Liver (tissue), 9 donors: ENCODE data around the gene ABHD13. TPM values are rescaled to one million over a fixed set of nuclear protein-coding genes. Genes with fewer than 3 reads are reported as not detected.

ENCODE experiments used
- DNase-seq: peaks from one replicate; pipeline ENCODE4 v3.0.0-alpha.2; 2017; ENCODE audit warnings: low spot score
- H3K27ac ChIP-seq, 2 donors: one replicate each; pipeline ENCODE4 v1.7.0; 2013; ENCODE audit warnings: inconsistent platforms in 2 of 2, low read length in 2 of 2, control low read depth in 1 of 2, low read depth in 1 of 2, mild to moderate bottlenecking in 1 of 2
- H3K27me3 ChIP-seq, 4 donors: one replicate each; pipeline versions ENCODE4 v1.6.1 to v1.7.0; 2013; ENCODE audit warnings: low read length in 3 of 4, inconsistent platforms in 1 of 4, mild to moderate bottlenecking in 1 of 4, moderate library complexity in 1 of 4; ENCODE audit not compliant: control insufficient read depth in 4 of 4, insufficient read depth in 4 of 4
- H3K36me3 ChIP-seq, 4 donors: one replicate each; pipeline versions ENCODE4 v1.6.1 to v1.7.0; 2013; ENCODE audit warnings: low read length in 3 of 4, mild to moderate bottlenecking in 3 of 4, low read depth in 1 of 4, moderate library complexity in 1 of 4; ENCODE audit not compliant: control insufficient read depth in 4 of 4, insufficient read depth in 3 of 4
- H3K4me1 ChIP-seq, 4 donors: one replicate each; pipeline versions ENCODE4 v1.6.1 to v1.7.0; 2013; ENCODE audit warnings: low read length in 3 of 4, mild to moderate bottlenecking in 3 of 4, moderate library complexity in 1 of 4; ENCODE audit not compliant: control insufficient read depth in 4 of 4, insufficient read depth in 4 of 4
- H3K4me3 ChIP-seq, 3 donors: one replicate each; pipeline versions ENCODE4 v1.6.1 to v1.7.0; 2013; ENCODE audit warnings: low read length in 3 of 3, control low read depth in 1 of 3, low read depth in 1 of 3, mild to moderate bottlenecking in 1 of 3
- H3K9ac ChIP-seq, 2 donors: one replicate each; pipeline ENCODE4 v1.7.0; 2013; ENCODE audit warnings: low read length in 2 of 2, mild to moderate bottlenecking in 2 of 2, moderate library complexity in 2 of 2, control low read depth in 1 of 2, low read depth in 1 of 2
- H3K9me3 ChIP-seq, 4 donors: one replicate each; pipeline versions ENCODE4 v1.6.1 to v1.7.0; 2013; ENCODE audit warnings: low read length in 3 of 4; ENCODE audit not compliant: control insufficient read depth in 4 of 4
- EGR1 ChIP-seq, 2 donors: IDR thresholded peaks; 2 replicates each; pipeline ENCODE4 v1.6.1; 2016 to 2018; ENCODE audit warnings: antibody characterized with exemption in 2 of 2, low read depth in 2 of 2
- FOXA1 ChIP-seq: IDR thresholded peaks from 2 replicates; pipeline ENCODE4 v1.6.1; 2016; ENCODE audit warnings: antibody characterized with exemption
- FOXA2 ChIP-seq: IDR thresholded peaks from 2 replicates; pipeline ENCODE4 v1.6.1; 2016; ENCODE audit warnings: antibody characterized with exemption
- GABPA ChIP-seq, 2 donors: IDR thresholded peaks in 1 of 2; conservative IDR thresholded peaks in 1 of 2; 2 replicates each; pipeline ENCODE4 v1.6.1; 2016; ENCODE audit warnings: antibody characterized with exemption in 2 of 2, mild to moderate bottlenecking in 1 of 2, moderate library complexity in 1 of 2
- HNF4A ChIP-seq, 2 donors: conservative IDR thresholded peaks; 2 replicates each; pipeline ENCODE4 v1.6.1; 2016; ENCODE audit warnings: antibody characterized with exemption in 2 of 2, mild to moderate bottlenecking in 2 of 2
- HNF4G ChIP-seq: IDR thresholded peaks from 2 replicates; pipeline ENCODE4 v1.6.1; 2016; ENCODE audit warnings: antibody characterized with exemption
- JUND ChIP-seq, 2 donors: IDR thresholded peaks; 2 replicates each; pipeline ENCODE4 v1.6.1; 2016; ENCODE audit warnings: antibody characterized with exemption in 2 of 2
- NR2F2 ChIP-seq: IDR thresholded peaks from 2 replicates; pipeline ENCODE4 v1.6.1; 2016; ENCODE audit warnings: antibody characterized with exemption
- RAD21 ChIP-seq, 2 donors: IDR thresholded peaks; 2 replicates each; pipeline ENCODE4 v1.6.1; 2016; ENCODE audit warnings: antibody characterized with exemption in 2 of 2, mild to moderate bottlenecking in 2 of 2
- RXRA ChIP-seq, 2 donors: IDR thresholded peaks; 2 replicates each; pipeline ENCODE4 v1.6.1; 2017 to 2018; ENCODE audit warnings: antibody characterized with exemption in 2 of 2, mild to moderate bottlenecking in 1 of 2
- SP1 ChIP-seq: IDR thresholded peaks from 2 replicates; pipeline ENCODE4 v1.6.1; 2018; ENCODE audit warnings: antibody characterized with exemption, mild to moderate bottlenecking
- TAF1 ChIP-seq: conservative IDR thresholded peaks from 2 replicates; pipeline ENCODE4 v1.6.1; 2016; ENCODE audit warnings: antibody characterized with exemption, mild to moderate bottlenecking
- YY1 ChIP-seq: IDR thresholded peaks from 2 replicates; pipeline ENCODE4 v1.6.1; 2016; ENCODE audit warnings: antibody characterized with exemption, mild to moderate bottlenecking
- WGBS: extraction: QIAGEN DNeasy Blood & Tissue Kit; methylation state at CpG from one replicate; pipeline ENCODE4 v1.1.7; 2013; 5-methylcytosine and 5-hydroxymethylcytosine counted together
- polyA plus RNA-seq, 2 donors: library from polyadenylated mRNA; stranded (reverse) in 1 of 2; unstranded in 1 of 2; fragments of 200-250 nt in 1 of 2; fragments of >200 nt in 1 of 2; fragmentation: Nextera tagmentation in 1 of 2; extraction: Ambion mirVana in 1 of 2; gene quantifications; one replicate each; pipeline versions ENCODE4 v1.2.1 to v1.2.3, GENCODE V29; 2013 to 2015
- total RNA-seq, 2 donors: library from RNA; depleted of rRNA; stranded (reverse); fragments of >200 nt; gene quantifications; one replicate each; pipeline ENCODE4 v1.2.3, GENCODE V29; 2014
- TF ChIP-seq, protein P1 (sequence below): IDR thresholded peaks from 2 replicates; pipeline ENCODE4 v1.6.1; 2016; ENCODE audit warnings: antibody characterized with exemption, mild to moderate bottlenecking
- TF ChIP-seq, protein P2 (sequence below): IDR thresholded peaks from 2 replicates; pipeline ENCODE4 v1.6.1; 2016; ENCODE audit warnings: antibody characterized with exemption
- TF ChIP-seq, protein P3 (sequence below): IDR thresholded peaks from 2 replicates; pipeline ENCODE4 v1.6.1; 2016; ENCODE audit warnings: antibody characterized with exemption
- TF ChIP-seq, protein P4 (sequence below): IDR thresholded peaks from 2 replicates; pipeline ENCODE4 v1.6.1; 2016; ENCODE audit warnings: antibody characterized with exemption
- TF ChIP-seq, protein P5 (sequence below): fragments of 150-350 bp; IDR thresholded peaks from 2 replicates; pipeline ENCODE4 v1.5.1; 2017; ENCODE audit warnings: improper control_type of control experiment, low read depth, low read length; ENCODE audit not compliant: missing input control
- donor health status: healthy.
- donor health status: healthy.
- donor health status: healthy.
- donor health status: healthy.
- donor health status: healthy.

The ABHD13 gene
- total and polyA plus RNA-seq, 4 donors = 3.6 to 10.3 (median 6.8) TPM

DNA sequence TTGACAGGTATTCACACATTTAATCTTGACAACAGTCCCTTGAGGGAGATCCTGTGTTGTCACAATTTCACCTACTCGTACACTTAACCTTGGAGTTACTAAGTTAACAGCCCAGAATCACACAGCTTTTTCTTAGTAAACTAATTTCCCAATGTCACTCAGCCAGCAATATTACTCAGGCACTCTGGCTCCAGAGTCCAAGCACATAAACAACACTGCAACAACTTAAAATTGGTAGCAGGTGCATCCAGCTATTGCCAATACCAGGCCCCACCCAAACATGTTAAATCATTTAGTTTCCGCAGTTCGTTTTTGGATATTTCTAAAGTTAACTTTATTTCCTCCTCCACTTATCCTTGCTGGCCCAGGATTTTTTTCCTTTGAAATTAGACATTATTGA, 35.5 kb upstream of the ABHD13 start:
- H3K27ac ChIP-seq = no peak overlapping the region
- 74% methylated on average over 3 of the region's 3 CpGs for WGBS
- H3K9me3 ChIP-seq = no peaks in the 10 kb centered on the region
- no peak overlapping the region for H3K9ac ChIP-seq
- no peaks in the 10 kb centered on the region for H3K36me3 ChIP-seq
- H3K4me3 ChIP-seq = no peak overlapping the region
- no peaks in the 10 kb centered on the region for H3K4me1 ChIP-seq
- TF ChIP-seq FOXA1 (no peak), NR2F2 (no peak), EGR1 (IDR thresholded peaks at IDR 0.05; ENCODE audit: low read depth in 2 of 2) (no peak), FOXA2 (no peak), GABPA (IDR thresholded peaks at IDR 0.05 in 1 of 2, conservative IDR thresholded peaks at IDR 0.05 in 1 of 2) (no peak), JUND (IDR thresholded peaks at IDR 0.05) (no peak), HNF4G (no peak), TAF1 (no peak), RAD21 (IDR thresholded peaks at IDR 0.05) (no peak), YY1 (no peak)
- TF ChIP-seq, protein P1, sequence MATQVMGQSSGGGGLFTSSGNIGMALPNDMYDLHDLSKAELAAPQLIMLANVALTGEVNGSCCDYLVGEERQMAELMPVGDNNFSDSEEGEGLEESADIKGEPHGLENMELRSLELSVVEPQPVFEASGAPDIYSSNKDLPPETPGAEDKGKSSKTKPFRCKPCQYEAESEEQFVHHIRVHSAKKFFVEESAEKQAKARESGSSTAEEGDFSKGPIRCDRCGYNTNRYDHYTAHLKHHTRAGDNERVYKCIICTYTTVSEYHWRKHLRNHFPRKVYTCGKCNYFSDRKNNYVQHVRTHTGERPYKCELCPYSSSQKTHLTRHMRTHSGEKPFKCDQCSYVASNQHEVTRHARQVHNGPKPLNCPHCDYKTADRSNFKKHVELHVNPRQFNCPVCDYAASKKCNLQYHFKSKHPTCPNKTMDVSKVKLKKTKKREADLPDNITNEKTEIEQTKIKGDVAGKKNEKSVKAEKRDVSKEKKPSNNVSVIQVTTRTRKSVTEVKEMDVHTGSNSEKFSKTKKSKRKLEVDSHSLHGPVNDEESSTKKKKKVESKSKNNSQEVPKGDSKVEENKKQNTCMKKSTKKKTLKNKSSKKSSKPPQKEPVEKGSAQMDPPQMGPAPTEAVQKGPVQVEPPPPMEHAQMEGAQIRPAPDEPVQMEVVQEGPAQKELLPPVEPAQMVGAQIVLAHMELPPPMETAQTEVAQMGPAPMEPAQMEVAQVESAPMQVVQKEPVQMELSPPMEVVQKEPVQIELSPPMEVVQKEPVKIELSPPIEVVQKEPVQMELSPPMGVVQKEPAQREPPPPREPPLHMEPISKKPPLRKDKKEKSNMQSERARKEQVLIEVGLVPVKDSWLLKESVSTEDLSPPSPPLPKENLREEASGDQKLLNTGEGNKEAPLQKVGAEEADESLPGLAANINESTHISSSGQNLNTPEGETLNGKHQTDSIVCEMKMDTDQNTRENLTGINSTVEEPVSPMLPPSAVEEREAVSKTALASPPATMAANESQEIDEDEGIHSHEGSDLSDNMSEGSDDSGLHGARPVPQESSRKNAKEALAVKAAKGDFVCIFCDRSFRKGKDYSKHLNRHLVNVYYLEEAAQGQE = no peak
- TF ChIP-seq, protein P2, sequence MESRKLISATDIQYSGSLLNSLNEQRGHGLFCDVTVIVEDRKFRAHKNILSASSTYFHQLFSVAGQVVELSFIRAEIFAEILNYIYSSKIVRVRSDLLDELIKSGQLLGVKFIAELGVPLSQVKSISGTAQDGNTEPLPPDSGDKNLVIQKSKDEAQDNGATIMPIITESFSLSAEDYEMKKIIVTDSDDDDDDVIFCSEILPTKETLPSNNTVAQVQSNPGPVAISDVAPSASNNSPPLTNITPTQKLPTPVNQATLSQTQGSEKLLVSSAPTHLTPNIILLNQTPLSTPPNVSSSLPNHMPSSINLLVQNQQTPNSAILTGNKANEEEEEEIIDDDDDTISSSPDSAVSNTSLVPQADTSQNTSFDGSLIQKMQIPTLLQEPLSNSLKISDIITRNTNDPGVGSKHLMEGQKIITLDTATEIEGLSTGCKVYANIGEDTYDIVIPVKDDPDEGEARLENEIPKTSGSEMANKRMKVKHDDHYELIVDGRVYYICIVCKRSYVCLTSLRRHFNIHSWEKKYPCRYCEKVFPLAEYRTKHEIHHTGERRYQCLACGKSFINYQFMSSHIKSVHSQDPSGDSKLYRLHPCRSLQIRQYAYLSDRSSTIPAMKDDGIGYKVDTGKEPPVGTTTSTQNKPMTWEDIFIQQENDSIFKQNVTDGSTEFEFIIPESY = no peak
- TF ChIP-seq, protein P3, sequence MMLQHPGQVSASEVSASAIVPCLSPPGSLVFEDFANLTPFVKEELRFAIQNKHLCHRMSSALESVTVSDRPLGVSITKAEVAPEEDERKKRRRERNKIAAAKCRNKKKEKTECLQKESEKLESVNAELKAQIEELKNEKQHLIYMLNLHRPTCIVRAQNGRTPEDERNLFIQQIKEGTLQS = no peak
- no peaks in the 10 kb centered on the region for H3K27me3 ChIP-seq
- no peak for DNase-seq

DNA sequence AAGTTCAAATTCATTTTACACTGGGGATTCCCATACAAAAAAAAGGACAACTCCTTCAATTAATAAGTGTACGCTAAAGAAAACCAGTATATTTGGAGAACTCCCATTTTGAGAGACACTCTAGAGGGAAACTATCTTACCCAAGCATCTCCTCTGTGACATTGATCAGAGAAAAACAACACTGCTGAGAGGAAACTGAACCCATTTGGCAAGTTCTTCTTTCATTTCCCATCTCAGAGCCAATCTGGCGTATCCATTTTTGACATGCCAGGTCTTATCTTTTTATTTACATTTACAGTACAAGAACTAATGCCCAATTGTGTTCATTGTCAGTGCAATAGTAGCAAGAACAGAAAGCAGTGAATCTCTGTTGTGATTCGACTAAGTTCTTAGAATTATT, 33.0 kb upstream of the ABHD13 start:
- DNase-seq = no peak
- Histone ChIP-seq H3K27ac (no peak overlapping the region), H3K9me3 (no peaks in the 10 kb centered on the region), H3K4me1 (no peaks in the 10 kb centered on the region), H3K27me3 (no peaks in the 10 kb centered on the region), H3K9ac (no peak overlapping the region), H3K4me3 (no peak overlapping the region), H3K36me3 (no peaks in the 10 kb centered on the region)
- TF ChIP-seq FOXA2 = no peak
- TF ChIP-seq RAD21 (IDR thresholded peaks at IDR 0.05) = no peak
- TF ChIP-seq TAF1 = no peak
- TF ChIP-seq, protein P4, sequence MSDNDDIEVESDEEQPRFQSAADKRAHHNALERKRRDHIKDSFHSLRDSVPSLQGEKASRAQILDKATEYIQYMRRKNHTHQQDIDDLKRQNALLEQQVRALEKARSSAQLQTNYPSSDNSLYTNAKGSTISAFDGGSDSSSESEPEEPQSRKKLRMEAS = no peak
- no peak for TF ChIP-seq HNF4G
- TF ChIP-seq NR2F2 = no peak
- TF ChIP-seq, protein P5, sequence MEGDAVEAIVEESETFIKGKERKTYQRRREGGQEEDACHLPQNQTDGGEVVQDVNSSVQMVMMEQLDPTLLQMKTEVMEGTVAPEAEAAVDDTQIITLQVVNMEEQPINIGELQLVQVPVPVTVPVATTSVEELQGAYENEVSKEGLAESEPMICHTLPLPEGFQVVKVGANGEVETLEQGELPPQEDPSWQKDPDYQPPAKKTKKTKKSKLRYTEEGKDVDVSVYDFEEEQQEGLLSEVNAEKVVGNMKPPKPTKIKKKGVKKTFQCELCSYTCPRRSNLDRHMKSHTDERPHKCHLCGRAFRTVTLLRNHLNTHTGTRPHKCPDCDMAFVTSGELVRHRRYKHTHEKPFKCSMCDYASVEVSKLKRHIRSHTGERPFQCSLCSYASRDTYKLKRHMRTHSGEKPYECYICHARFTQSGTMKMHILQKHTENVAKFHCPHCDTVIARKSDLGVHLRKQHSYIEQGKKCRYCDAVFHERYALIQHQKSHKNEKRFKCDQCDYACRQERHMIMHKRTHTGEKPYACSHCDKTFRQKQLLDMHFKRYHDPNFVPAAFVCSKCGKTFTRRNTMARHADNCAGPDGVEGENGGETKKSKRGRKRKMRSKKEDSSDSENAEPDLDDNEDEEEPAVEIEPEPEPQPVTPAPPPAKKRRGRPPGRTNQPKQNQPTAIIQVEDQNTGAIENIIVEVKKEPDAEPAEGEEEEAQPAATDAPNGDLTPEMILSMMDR = no peak
- TF ChIP-seq, protein P1 = no peak
- no peak for TF ChIP-seq JUND (IDR thresholded peaks at IDR 0.05)
- TF ChIP-seq RXRA (IDR thresholded peaks at IDR 0.05) = no peak
- TF ChIP-seq SP1 = no peak
- TF ChIP-seq GABPA (IDR thresholded peaks at IDR 0.05 in 1 of 2, conservative IDR thresholded peaks at IDR 0.05 in 1 of 2) = no peak
- TF ChIP-seq HNF4A (conservative IDR thresholded peaks at IDR 0.05) = no peak
- WGBS = 80% methylated on average over 3 of the region's 3 CpGs
